MG63 (cell line): ENCODE measurements around the gene TEKT5. TPM values are rescaled to one million over a fixed set of nuclear protein-coding genes. Genes with fewer than 3 reads are reported as not detected.

ENCODE experiments used
- DNase-seq: peaks from one replicate; pipeline ENCODE4 v3.0.0-alpha.2; 2020
- H3K27me3 ChIP-seq: fragments of 250-450 bp; sonication (Bioruptor Pico); 2 replicates; pipeline ENCODE4 v1.5.1; 2020; ENCODE audit warnings: mild to moderate bottlenecking, moderate library complexity
- H3K36me3 ChIP-seq: fragments of 250-450 bp; sonication (Bioruptor Pico); 2 replicates; pipeline ENCODE4 v1.5.1; 2020; ENCODE audit warnings: mild to moderate bottlenecking, moderate library complexity
- H3K4me3 ChIP-seq: fragments of 250-450 bp; sonication (Bioruptor Pico); 2 replicates; pipeline ENCODE4 v1.5.1; 2020; ENCODE audit warnings: mild to moderate bottlenecking, moderate library complexity
- H3K9me3 ChIP-seq: fragments of 250-450 bp; sonication (Bioruptor Pico); 2 replicates; pipeline ENCODE4 v1.5.1; 2020; ENCODE audit warnings: mild to moderate bottlenecking, moderate library complexity
- total RNA-seq: library from RNA; depleted of rRNA; stranded (reverse); fragments of >200 nt; shearing (Covaris generic); gene quantifications from 2 replicates; pipeline ENCODE4 v1.2.3, GENCODE V29; 2014; ENCODE audit warnings: low replicate concordance; rRNA removed

Gene TEKT5
- total RNA-seq, 1 experiment from 2014 or later: not detected

DNA sequence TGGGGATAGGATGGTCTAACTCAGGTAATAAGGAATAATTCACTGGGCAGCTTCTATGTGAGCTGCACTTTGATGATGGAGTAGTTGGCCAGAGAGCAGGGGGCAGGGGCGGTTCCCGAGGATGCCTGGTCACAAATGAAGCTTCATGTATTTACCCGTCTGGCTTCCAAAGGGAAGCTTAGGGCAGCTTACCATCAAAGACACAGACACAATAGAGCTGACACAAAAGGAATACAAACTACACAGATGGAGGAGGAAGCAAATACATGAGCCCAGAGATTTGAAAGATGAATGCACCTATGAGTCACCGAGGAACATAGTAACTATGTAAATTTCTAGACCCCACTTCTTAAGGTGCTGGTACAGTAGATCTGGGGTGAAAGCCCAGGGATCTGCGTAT, 105.6 kb downstream of the TEKT5 start:
- Histone ChIP-seq H3K36me3 (no peaks in the 10 kb centered on the region), H3K9me3 (no peaks in the 10 kb centered on the region), H3K4me3 (no peak overlapping the region), H3K27me3 (peaks cover 4% of the 10 kb centered on the region; the same call in 1 of the 2 replicates)
- DNase-seq: no peak

DNA sequence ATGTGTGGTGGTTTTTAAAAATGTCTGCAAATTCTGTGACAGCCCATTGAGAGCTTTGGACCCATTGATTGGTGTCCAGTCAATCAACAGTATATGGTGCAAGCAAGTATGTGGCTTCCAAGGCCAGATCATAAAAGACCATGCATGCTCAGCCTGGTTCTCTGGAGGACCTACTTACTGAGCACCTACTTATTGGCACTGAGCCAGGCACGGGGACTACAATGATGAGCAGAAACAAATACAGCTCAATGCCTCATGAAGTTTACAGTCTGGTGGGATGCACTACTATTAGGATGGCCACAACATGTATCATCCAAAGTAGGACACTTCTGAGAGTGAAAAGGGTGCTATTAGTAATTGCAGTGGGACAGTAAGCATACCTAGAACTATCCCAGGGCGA, 107.1 kb downstream of the TEKT5 start:
- no peak for DNase-seq
- no peaks in the 10 kb centered on the region for H3K36me3 ChIP-seq
- H3K9me3 ChIP-seq: peaks cover 4% of the 10 kb centered on the region; the same call in 1 of the 2 replicates
- peaks cover 4% of the 10 kb centered on the region; the same call in 1 of the 2 replicates for H3K27me3 ChIP-seq
- no peak overlapping the region for H3K4me3 ChIP-seq

GRCh38 chr16:10584981-10585438, 109.7 kb downstream of the TEKT5 start:
- peaks cover 4% of the 10 kb centered on the region; the same call in 1 of the 2 replicates for H3K9me3 ChIP-seq
- DNase-seq: no peak
- H3K36me3 ChIP-seq: no peaks in the 10 kb centered on the region
- no peak overlapping the region for H3K4me3 ChIP-seq
- peaks cover 4% of the 10 kb centered on the region; the same call in 1 of the 2 replicates for H3K27me3 ChIP-seq

GRCh38 chr16:10583269-10583668, 111.5 kb downstream of the TEKT5 start:
- no peak overlapping the region for H3K4me3 ChIP-seq
- no peak for DNase-seq
- H3K36me3 ChIP-seq: 0 out of 2 replicates have a peak, but pooled peaks cover 3% of the 10 kb centered on the region
- no peaks in the 10 kb centered on the region for H3K27me3 ChIP-seq
- peaks cover 4% of the 10 kb centered on the region; the same call in 1 of the 2 replicates for H3K9me3 ChIP-seq

DNA sequence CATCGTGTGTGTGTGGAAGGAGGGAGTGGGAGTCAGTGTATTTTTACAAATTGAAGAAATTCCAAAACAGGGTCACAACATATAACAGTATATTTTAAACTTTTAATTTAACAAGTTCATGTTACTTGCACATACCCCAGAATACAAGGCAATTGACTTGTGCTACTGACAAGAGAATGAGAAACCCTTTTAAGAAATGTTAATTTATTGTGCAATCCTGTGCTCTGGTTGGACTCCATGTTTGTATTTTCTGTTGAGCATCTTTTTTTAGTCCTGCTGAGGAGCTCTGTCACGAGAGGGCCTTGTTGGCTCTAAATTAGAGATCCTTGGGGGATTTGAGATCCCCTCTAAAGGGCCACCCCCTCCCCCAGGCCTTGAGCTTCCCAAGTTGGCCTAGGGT, 113.2 kb downstream of the TEKT5 start:
- 0 out of 2 replicates have a peak, but pooled peaks cover 3% of the 10 kb centered on the region for H3K36me3 ChIP-seq
- H3K4me3 ChIP-seq: no peak overlapping the region
- no peaks in the 10 kb centered on the region for H3K27me3 ChIP-seq
- peaks cover 4% of the 10 kb centered on the region; the same call in 1 of the 2 replicates for H3K9me3 ChIP-seq
- DNase-seq: no peak

DNA sequence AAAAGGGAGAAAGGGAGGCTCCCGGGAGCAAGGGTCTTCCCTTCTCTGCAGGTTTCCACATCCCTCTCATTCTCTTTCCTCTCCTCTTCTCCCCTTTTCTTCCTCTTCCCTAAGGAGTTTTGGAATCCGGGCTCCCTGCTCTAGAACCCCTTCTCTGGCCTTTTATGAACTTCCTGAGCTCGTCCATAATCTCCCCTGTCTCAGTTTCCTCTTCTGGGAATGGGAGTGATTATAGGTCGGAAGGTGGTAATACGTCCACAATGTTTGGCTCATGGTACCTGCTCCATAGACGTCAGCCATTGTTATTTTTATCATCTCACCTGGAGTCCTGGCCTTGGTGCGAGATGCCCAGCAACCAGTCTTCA, 113.9 kb downstream of the TEKT5 start:
- peaks cover 4% of the 10 kb centered on the region; the same call in 1 of the 2 replicates for H3K9me3 ChIP-seq
- 0 out of 2 replicates have a peak, but pooled peaks cover 3% of the 10 kb centered on the region for H3K36me3 ChIP-seq
- no peak for DNase-seq
- no peaks in the 10 kb centered on the region for H3K27me3 ChIP-seq
- H3K4me3 ChIP-seq: peak overlapping the region; percentile 75

DNA sequence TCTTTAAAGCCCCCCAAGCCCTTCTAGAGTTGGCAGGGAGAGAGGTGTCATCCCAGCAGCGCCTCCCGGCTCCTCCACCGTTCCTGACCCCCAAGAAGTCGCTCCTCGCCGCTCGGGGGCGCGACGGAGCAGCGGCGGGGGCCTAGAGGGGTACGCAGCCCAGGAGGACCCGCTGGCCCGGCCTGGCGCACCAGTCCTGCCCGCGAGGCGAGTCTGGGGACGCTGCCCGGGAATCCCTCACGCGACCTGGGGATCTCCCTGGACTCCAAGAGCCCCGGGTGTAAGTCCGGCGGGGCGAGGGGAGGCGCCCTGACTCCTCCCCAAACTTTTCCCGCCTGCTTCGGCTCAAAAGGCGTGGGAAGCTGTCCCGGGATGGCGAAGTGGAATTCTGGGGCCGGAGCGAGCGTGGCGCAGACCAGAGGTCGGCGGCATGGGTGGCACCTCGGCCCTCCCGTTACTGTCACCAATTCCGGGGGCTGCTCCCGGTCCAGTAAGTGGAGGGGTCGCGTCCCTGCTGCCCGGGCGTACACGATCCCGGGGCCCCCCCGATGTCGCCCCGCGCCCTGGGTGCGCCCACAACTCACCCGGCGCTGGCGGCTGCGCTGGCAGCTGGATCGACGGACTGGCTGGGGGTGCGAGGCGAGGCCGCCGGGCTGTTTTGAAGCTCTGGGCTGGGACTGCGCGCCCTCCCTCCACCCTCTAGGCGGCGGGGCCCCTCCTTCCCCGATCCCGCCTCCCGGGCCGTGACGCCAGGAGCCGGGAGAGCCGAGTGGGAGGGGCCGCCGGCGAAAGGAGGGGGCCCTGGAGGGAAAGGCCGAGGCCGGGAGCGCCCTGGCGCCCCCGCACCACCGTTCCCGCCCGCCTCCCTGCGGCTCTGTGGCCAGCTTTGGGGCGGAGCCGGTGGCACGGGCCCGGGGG, 114.5 kb downstream of the TEKT5 start, which contains the start of gene EMP2:
Gene EMP2 (minus strand): TSS at position 634 of the 918 bp plus-strand sequence. CDS start 32,981 bp downstream, outside the sequence.
- H3K36me3 ChIP-seq: 0 out of 2 replicates have a peak, but pooled peaks cover 3% of the 10 kb centered on the region
- DNase-seq: peak; percentile 90
- no peaks in the 10 kb centered on the region for H3K27me3 ChIP-seq
- peaks cover 4% of the 10 kb centered on the region; the same call in 1 of the 2 replicates for H3K9me3 ChIP-seq
- H3K4me3 ChIP-seq: peak within 1 kb of the TSS; percentile 75

DNA sequence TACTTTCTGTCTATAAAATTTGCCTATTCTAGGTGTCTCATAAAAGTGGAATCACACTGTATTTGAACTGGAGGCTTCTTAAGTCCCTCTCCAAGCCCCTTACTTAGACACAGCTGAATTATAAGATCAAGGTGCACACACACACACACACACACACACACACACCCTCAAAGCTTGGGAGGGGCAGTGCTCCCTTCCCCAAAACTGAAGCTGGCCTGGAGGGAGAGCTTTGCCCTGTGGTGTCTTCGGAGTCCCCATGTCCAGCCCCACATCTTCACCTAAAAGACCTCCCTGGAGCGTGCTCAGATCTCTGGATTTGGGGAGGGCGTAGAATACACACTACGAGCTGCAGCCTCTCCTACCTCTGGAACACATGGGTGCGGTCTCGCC, 115.2 kb downstream of the TEKT5 start:
- H3K36me3 ChIP-seq: 0 out of 2 replicates have a peak, but pooled peaks cover 3% of the 10 kb centered on the region
- H3K27me3 ChIP-seq: no peaks in the 10 kb centered on the region
- peak overlapping the region; percentile 75 for H3K4me3 ChIP-seq
- DNase-seq: no peak
- peaks cover 4% of the 10 kb centered on the region; the same call in 1 of the 2 replicates for H3K9me3 ChIP-seq

DNA sequence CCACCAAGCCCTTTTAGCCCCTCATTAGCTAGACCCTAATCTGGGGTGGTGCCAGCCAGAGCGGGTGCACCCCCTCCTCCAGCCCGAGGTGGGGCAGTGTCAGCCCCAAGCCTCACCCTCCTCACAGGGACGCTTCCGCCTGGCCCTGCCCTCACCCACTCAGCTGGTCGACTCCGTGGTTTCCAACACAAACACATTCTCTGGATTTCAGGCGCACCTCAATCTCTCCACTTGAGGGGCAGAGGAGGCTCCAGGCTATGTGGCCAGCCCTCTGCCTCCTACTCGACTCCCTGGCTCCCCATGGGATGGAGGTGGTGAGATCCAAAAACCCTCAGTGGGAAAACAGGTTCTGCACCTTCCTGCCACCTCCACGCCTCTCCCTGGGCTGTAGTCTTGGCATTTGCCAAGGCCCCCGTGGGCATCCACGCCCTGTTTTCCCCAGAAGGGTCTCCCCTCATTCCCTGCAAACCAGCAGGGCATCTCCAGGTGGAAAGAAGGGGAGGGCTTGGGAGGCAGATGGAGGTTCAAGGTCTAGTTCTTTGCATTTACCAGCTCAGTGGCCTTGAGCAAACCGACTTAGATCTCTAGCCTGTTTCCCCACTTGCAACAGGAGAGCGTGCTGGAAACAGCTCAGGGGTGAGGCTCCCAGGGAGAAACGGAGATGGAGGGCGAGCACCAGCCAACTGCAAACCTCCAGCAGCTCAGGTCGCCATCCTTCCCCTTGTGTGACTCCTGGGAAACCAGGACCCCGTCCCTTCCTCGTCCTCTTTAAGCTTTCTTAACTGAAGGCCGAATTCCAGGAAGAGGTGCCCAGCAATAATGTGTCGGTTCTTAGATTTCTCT, 116.0 kb downstream of the TEKT5 start:
- H3K27me3 ChIP-seq: no peaks in the 10 kb centered on the region
- no peak for DNase-seq
- peaks cover 4% of the 10 kb centered on the region; the same call in 1 of the 2 replicates for H3K9me3 ChIP-seq
- 0 out of 2 replicates have a peak, but pooled peaks cover 3% of the 10 kb centered on the region for H3K36me3 ChIP-seq
- H3K4me3 ChIP-seq: peak overlapping the region; percentile 75

Other genes with a start within 250 kb of the TEKT5 start
- 22.5 and 33.1 TPM in 2 replicates for gene EMP2, start 114.3 kb downstream of the TEKT5 start, total RNA-seq
- gene NUBP1, start 48.9 kb upstream of the TEKT5 start, total RNA-seq: 45.2 and 57.5 TPM in 2 replicates
- not detected in 2 replicates for gene TVP23A, start 123.9 kb upstream of the TEKT5 start, total RNA-seq
- not detected in 2 replicates for gene CIITA, start 182.3 kb upstream of the TEKT5 start, total RNA-seq
- gene DEXI, start 247.5 kb upstream of the TEKT5 start, total RNA-seq: 64.1 and 87.2 TPM in 2 replicates
- gene CLEC16A, start 249.6 kb upstream of the TEKT5 start, total RNA-seq: 6.2 and 11.5 TPM in 2 replicates